Heart right ventricle (tissue), 16 donors: ENCODE results near the gene ST7. TPM values are rescaled to one million over a fixed set of nuclear protein-coding genes. Genes with fewer than 3 reads are reported as not detected.

ENCODE experiments used
- ATAC-seq, 8 donors: fragments of 200-7000 bp; cut with Tn5 transposase; one replicate each; pipeline ENCODE4 v1.9.1; 2020; ENCODE audit warnings: mild to moderate bottlenecking in 8 of 8, moderate library complexity in 8 of 8, moderate number of reproducible peaks in 1 of 8
- DNase-seq, 2 donors: peaks; one replicate each; pipeline ENCODE4 v3.0.0-alpha.2; 2020
- H3K27ac ChIP-seq, 10 donors: fragments of 200-600 bp; sonication (generic) in 2 of 10; one replicate each; pipeline versions ENCODE4 v1.5.0 to v1.8.0; 2020 to 2022; ENCODE audit warnings: mild to moderate bottlenecking in 3 of 10
- H3K27me3 ChIP-seq, 7 donors: fragments of 200-600 bp; one replicate each; pipeline ENCODE4 v1.8.0; 2021 to 2022; ENCODE audit warnings: mild to moderate bottlenecking in 2 of 7
- H3K36me3 ChIP-seq, 9 donors: fragments of 200-600 bp; sonication (generic) in 1 of 9; one replicate each; pipeline versions ENCODE4 v1.5.0 to v1.8.0; 2020 to 2022; ENCODE audit warnings: mild to moderate bottlenecking in 2 of 9
- H3K4me1 ChIP-seq, 9 donors: fragments of 200-600 bp; sonication (generic) in 1 of 9; one replicate each; pipeline versions ENCODE4 v1.5.0 to v1.8.0; 2020 to 2022; ENCODE audit warnings: mild to moderate bottlenecking in 4 of 9
- H3K4me3 ChIP-seq, 10 donors: fragments of 200-600 bp; sonication (generic) in 2 of 10; one replicate each; pipeline versions ENCODE4 v1.5.0 to v1.8.0; 2020 to 2022; ENCODE audit warnings: mild to moderate bottlenecking in 7 of 10, moderate library complexity in 2 of 10
- H3K9me3 ChIP-seq, 11 donors: fragments of 200-600 bp in 10 of 11; sonication (generic) in 2 of 11; one replicate each; pipeline versions ENCODE4 v1.5.0 to v1.8.0; 2013 to 2022; ENCODE audit warnings: mild to moderate bottlenecking in 2 of 11, control low read depth in 1 of 11, moderate library complexity in 1 of 11
- WGBS, 2 donors: extraction: QIAGEN DNeasy Blood & Tissue Kit; methylation state at CpG; one replicate each; pipeline ENCODE4 v1.1.7; 2013; ENCODE audit warnings: inconsistent platforms in 1 of 2; 5-methylcytosine and 5-hydroxymethylcytosine counted together
- intact Hi-C, 10 donors: fragments of 100-400 bp; cut with DNase I; formaldehyde crosslinking; loops; one replicate each; pipeline versions ENCODE4 v1.11.1 to v1.14.2; 2022
- polyA plus RNA-seq, 2 donors: library from polyadenylated mRNA; stranded (reverse); fragments of 200-250 nt; gene quantifications; one replicate each; pipeline ENCODE4 v1.2.3, GENCODE V29; 2013
- total RNA-seq, 10 donors: library from RNA; stranded (reverse); fragmentation: NEBNext Ultra II Directional in 3 of 10; extraction: Animal tissue kit (Norgen Biotek cat#: 25700) in 3 of 10; gene quantifications; one replicate each; pipeline versions ENCODE4 v1.2.1 to v1.2.4, GENCODE V29; 2021 to 2023
- TF ChIP-seq, protein P1 (sequence below), 9 donors: fragments of 200-600 bp; sonication (generic) in 2 of 9; IDR thresholded peaks; one replicate each; pipeline versions ENCODE4 v1.5.0 to v1.8.0; 2021 to 2022; ENCODE audit warnings: antibody characterized with exemption in 9 of 9, mild to moderate bottlenecking in 5 of 9, moderate library complexity in 1 of 9
- donor health status: Arrhythmogenic right ventricular cardiomyopathy.
- donor health status: ischemic (EF 13 %, LVEDD 7.1; RV severe dilation, severe dysfunction).
- donor health status: healthy with polysubstance abuse.
- donor health status: DM: no; HTN: yes; CAD: no.
- donor health status: DM: no; HTN: no; CAD: no.
- donor health status: ischemic (EF 25% LVEDD 6.9; RV normal size, moderate dysfunction).
- donor health status: ischemic (EF 25% LVEDD 5.7; RV mildly dilated, moderate dysfunction).
- donor health status: healthy.
- donor health status: DM: yes; HTN: yes; CAD: no.
- donor health status: Ischemic cardiomyopathy.
- donor health status: ischemic (EF 35%, LVEDD 5.7; RV mildly dilated, moderate dysfunction).
- donor health status: nonischemic (EF 11% LVEDD 7.7; RV severe dilation, severe dysfunction).
- donor health status: DM: yes; HTN: yes; CAD: no.
- donor health status: PGD.
- donor health status: ischemic (EF 29% LVEDD 5.4; RV normal size, mild dysfunction).
- donor health status: nonischemic (EF 23%, LVEDD 6.1; RV moderate dilation, normal function).

ST7 gene
- total and polyA plus RNA-seq, 12 donors = 20.1 to 40.2 (median 23.4) TPM

DNA sequence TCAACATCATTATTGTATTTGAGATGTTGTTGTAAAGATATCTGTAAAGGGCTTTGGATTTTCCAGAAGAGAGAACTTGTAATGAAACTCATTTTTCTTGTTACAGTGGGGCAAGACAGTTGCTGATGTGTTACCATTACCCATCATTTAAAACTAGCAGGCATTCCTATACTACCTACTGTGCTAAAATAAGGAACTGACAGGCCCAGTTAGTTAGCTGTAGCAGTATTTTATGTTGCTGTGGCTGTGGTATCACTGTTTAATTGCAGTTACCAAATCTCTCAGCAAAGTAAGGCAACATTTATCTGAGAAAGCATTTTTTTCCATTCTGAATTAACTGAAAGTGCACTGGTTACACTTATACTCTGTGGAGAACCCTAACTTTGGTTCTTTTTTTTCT is 9.9 kb downstream of the ST7 start:
- Histone ChIP-seq H3K36me3 (no peaks in the 10 kb centered on the region), H3K27me3 (no peaks in the 10 kb centered on the region), H3K4me3 (no peak overlapping the region), H3K27ac (peak overlapping the region in 3 of 10 donors; percentile 21 to 55 (median 40)), H3K4me1 (peaks cover 0 to 27% (median 3%) of the 10 kb centered on the region in 9 donors), H3K9me3 (no peaks in the 10 kb centered on the region)
- TF ChIP-seq, protein P1, sequence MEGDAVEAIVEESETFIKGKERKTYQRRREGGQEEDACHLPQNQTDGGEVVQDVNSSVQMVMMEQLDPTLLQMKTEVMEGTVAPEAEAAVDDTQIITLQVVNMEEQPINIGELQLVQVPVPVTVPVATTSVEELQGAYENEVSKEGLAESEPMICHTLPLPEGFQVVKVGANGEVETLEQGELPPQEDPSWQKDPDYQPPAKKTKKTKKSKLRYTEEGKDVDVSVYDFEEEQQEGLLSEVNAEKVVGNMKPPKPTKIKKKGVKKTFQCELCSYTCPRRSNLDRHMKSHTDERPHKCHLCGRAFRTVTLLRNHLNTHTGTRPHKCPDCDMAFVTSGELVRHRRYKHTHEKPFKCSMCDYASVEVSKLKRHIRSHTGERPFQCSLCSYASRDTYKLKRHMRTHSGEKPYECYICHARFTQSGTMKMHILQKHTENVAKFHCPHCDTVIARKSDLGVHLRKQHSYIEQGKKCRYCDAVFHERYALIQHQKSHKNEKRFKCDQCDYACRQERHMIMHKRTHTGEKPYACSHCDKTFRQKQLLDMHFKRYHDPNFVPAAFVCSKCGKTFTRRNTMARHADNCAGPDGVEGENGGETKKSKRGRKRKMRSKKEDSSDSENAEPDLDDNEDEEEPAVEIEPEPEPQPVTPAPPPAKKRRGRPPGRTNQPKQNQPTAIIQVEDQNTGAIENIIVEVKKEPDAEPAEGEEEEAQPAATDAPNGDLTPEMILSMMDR (IDR thresholded peaks at IDR 0.05) = no peak
- ATAC-seq = peak in 4 of 8 donors; percentile 66 to 83 (median 76)
- DNase-seq = no peak
- intact Hi-C loops = no loop called here

GRCh38 chr7:116966601-116967000 is 13.3 kb downstream of the ST7 start:
- H3K27me3 ChIP-seq = no peaks in the 10 kb centered on the region
- H3K4me3 ChIP-seq = no peak overlapping the region
- no peak for ATAC-seq
- no peaks in the 10 kb centered on the region for H3K36me3 ChIP-seq
- H3K4me1 ChIP-seq = peaks cover 0 to 40% (median 14%) of the 10 kb centered on the region in 9 donors
- TF ChIP-seq, protein P1 (IDR thresholded peaks at IDR 0.05) = no peak
- no peak overlapping the region for H3K27ac ChIP-seq
- intact Hi-C loops = no loop called here
- H3K9me3 ChIP-seq = no peaks in the 10 kb centered on the region
- no peak for DNase-seq

GRCh38 chr7:116967254-116967922 is 14.1 kb downstream of the ST7 start:
- intact Hi-C loops = no loop called here
- H3K36me3 ChIP-seq = no peaks in the 10 kb centered on the region
- ATAC-seq (no peak), DNase-seq (no peak)
- peaks cover 0 to 41% (median 15%) of the 10 kb centered on the region in 9 donors for H3K4me1 ChIP-seq
- H3K27ac ChIP-seq = no peak overlapping the region
- H3K4me3 ChIP-seq = no peak overlapping the region
- H3K9me3 ChIP-seq = no peaks in the 10 kb centered on the region
- TF ChIP-seq, protein P1 (IDR thresholded peaks at IDR 0.05) = no peak
- H3K27me3 ChIP-seq = no peaks in the 10 kb centered on the region
- 99% methylated on average over 5 of the region's 5 CpGs for WGBS, 2 donors

DNA sequence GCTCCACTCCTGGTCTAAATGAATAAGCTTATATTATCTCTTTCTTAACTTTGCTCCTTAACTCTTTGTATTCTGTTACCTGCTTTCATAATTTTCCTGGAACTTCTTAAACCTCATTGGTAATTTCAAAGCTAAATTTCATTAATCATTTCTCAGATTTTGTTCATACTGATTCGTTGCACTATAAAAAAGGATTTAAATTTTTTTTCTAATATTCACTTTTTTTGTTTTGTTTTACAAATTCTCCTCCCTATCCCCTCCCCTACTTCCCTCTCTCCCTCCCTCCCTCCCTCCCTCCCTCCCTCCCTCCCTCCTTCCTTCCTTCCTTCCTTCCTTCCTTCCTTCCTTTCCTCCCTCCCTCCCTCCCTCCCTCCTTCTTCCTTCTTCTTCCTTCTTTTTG is 14.7 kb downstream of the ST7 start:
- Histone ChIP-seq H3K27me3 (no peaks in the 10 kb centered on the region), H3K36me3 (no peaks in the 10 kb centered on the region), H3K27ac (no peak overlapping the region), H3K4me3 (no peak overlapping the region), H3K4me1 (peaks cover 0 to 38% (median 15%) of the 10 kb centered on the region in 9 donors), H3K9me3 (no peaks in the 10 kb centered on the region)
- no peak for DNase-seq
- 89 to 94% methylated on average over 1 of the region's 1 CpG for whole genome bisulfite sequencing, 2 donors
- TF ChIP-seq, protein P1 (IDR thresholded peaks at IDR 0.05) = no peak
- intact Hi-C loops = no loop called here
- ATAC-seq = no peak
